Aortic smooth muscle cell (primary cell): ENCODE measurements around the gene METTL27. TPM values are rescaled to one million over a fixed set of nuclear protein-coding genes. Genes with fewer than 3 reads are reported as not detected.

ENCODE experiments used
- total RNA-seq: library from RNA; depleted of rRNA; stranded (reverse); fragments of >200 nt; gene quantifications from 2 replicates; pipeline ENCODE4 v1.2.3, GENCODE V29; 2014

METTL27 gene
- total RNA-seq, result 2.5 and 7.2 TPM in 2 replicates

DNA sequence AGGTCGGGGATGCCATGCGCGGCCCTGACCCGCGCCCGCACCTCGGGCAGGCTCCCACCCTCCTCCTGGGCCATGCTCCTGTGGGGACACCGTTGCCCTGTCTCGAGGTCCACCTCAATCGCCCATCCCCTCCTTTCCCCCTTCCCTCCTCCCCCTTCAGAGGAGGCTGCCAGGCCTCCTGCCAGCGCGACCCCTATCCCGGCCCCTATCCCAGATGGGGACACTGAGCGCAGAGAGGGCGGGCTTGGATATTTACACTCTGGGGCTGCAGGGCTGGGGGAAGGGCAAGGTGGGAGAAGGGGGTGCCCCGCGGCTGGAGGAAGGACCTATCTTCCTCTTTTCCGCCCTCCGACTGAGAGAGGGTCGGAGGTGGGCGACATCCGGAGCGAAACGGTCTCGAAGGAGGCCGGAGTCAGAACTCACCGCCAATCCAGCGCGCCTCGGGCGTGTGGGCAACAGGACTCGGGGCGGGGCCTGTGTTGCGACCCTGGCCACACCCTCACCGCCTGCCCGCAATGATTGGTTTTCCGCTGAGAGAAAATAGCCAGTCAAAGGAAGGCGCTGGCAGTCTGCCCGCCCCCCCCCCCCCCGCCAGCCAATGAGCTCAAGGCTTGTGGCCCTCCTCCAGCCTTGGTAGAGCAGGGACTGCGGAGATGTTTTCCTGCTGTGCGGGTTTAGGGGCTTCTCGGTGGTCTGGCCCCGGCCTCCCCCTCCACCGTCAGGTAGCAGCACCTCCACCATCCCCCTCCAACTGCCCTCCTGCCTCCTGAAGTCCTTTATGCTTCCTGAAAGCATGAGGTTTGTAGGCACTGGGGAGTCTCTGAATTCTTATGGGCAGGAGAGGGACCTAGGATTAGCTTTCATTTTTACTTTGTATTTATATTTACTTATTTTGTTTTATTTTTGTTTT lies at the start of gene METTL27:
Gene METTL27, minus strand, starts transcription at position 450 of the 910 bp plus-strand sequence. Its CDS starts 376 bp downstream, at position 74.

GRCh38 chr7:73860859-73861258 lies 18.5 kb upstream of the METTL27 start, which contains the start of gene TMEM270:
Gene TMEM270 (plus strand): TSS chr7:73861159. CDS start chr7:73861195, 36 bp downstream.

DNA sequence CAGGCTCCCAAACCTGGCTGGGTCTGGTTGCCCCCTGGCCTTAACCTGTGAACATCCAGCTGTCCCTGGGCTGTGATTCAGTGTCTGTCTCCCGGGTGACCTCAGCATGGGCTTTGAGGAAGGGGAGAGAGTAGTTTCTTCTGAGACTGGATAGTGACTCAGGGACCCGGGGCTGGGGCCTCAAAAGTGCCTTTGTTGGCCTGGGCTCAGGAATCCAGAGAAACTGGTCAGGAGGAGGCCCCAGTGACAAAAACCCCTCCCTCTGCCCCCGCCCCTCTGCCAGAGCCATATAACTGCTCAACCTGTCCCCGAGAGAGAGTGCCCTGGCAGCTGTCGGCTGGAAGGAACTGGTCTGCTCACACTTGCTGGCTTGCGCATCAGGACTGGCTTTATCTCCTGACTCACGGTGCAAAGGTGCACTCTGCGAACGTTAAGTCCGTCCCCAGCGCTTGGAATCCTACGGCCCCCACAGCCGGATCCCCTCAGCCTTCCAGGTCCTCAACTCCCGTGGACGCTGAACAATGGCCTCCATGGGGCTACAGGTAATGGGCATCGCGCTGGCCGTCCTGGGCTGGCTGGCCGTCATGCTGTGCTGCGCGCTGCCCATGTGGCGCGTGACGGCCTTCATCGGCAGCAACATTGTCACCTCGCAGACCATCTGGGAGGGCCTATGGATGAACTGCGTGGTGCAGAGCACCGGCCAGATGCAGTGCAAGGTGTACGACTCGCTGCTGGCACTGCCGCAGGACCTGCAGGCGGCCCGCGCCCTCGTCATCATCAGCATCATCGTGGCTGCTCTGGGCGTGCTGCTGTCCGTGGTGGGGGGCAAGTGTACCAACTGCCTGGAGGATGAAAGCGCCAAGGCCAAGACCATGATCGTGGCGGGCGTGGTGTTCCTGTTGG lies 11.4 kb downstream of the METTL27 start, which contains the start of gene CLDN4:
Gene CLDN4, plus strand, starts transcription at position 316 of the 903 bp plus-strand sequence. Its CDS starts 206 bp downstream, at position 522.

Other genes with a start within 250 kb of the METTL27 start
- under 0.01 TPM in 1 of 2 replicates, not detected in the other for gene MLXIPL, start 218.0 kb downstream of the METTL27 start, total RNA-seq
- 2.9 and 3.6 TPM in 2 replicates for gene VPS37D, start 174.7 kb downstream of the METTL27 start, total RNA-seq
- gene DNAJC30, start 159.1 kb downstream of the METTL27 start, total RNA-seq, result 2.0 and 2.1 TPM in 2 replicates
- 46.8 and 73.7 TPM in 2 replicates for gene BUD23, start 158.9 kb downstream of the METTL27 start, total RNA-seq
- gene STX1A, start 122.8 kb downstream of the METTL27 start, total RNA-seq, result 33.1 and 39.5 TPM in 2 replicates
- 12.0 and 22.7 TPM in 2 replicates for gene ABHD11, start 103.7 kb downstream of the METTL27 start, total RNA-seq
- not detected in 2 replicates for gene CLDN3, start 72.2 kb downstream of the METTL27 start, total RNA-seq
- 0.12 and 0.13 TPM in 2 replicates for gene CLDN4, start 11.5 kb downstream of the METTL27 start, total RNA-seq
- gene TMEM270, start 18.6 kb upstream of the METTL27 start, total RNA-seq, result not detected in 2 replicates
- gene ELN, start 185.7 kb upstream of the METTL27 start, total RNA-seq, result 55.2 and 219 TPM in 2 replicates
- 21.0 and 24.0 TPM in 2 replicates for gene LIMK1, start 241.3 kb upstream of the METTL27 start, total RNA-seq